Spleen (tissue), 11 donors: Measurements from ENCODE around the gene TM4SF4. TPM values are rescaled to one million over a fixed set of nuclear protein-coding genes. Genes with fewer than 3 reads are reported as not detected.

Source experiments
- DNase-seq: peaks from one replicate; pipeline ENCODE4 v3.0.0-alpha.2; 2020
- H3K27ac ChIP-seq, 8 donors: fragments of 200-600 bp; sonication (generic) in 7 of 8; 1 replicate in 4 of 8; 2 replicates in 4 of 8; pipeline versions ENCODE4 v1.5.0 to v1.8.0; 2016 to 2021; ENCODE audit warnings: inconsistent platforms in 4 of 8, mild to moderate bottlenecking in 4 of 8, moderate library complexity in 1 of 8
- H3K27me3 ChIP-seq, 7 donors: fragments of 200-600 bp; sonication (generic) in 6 of 7; replicated peaks in 1 of 7; 1 replicate in 4 of 7; 2 replicates in 3 of 7; pipeline versions ENCODE4 v1.5.0 to v1.8.0; 2016 to 2021; ENCODE audit warnings: inconsistent platforms in 3 of 7, mild to moderate bottlenecking in 1 of 7
- H3K36me3 ChIP-seq, 6 donors: fragments of 200-600 bp; sonication (generic) in 5 of 6; 1 replicate in 4 of 6; 2 replicates in 2 of 6; pipeline versions ENCODE4 v1.5.0 to v1.8.0; 2016 to 2021; ENCODE audit warnings: inconsistent platforms in 2 of 6
- H3K4me1 ChIP-seq, 6 donors: fragments of 200-600 bp; sonication (generic) in 5 of 6; 1 replicate in 3 of 6; 2 replicates in 3 of 6; pipeline versions ENCODE4 v1.5.0 to v1.8.0; 2016 to 2021; ENCODE audit warnings: inconsistent platforms in 3 of 6
- H3K4me3 ChIP-seq, 8 donors: fragments of 200-600 bp; sonication (generic) in 7 of 8; 1 replicate in 4 of 8; 2 replicates in 4 of 8; pipeline versions ENCODE4 v1.5.0 to v1.8.0; 2016 to 2021; ENCODE audit warnings: inconsistent platforms in 4 of 8, mild to moderate bottlenecking in 4 of 8, moderate library complexity in 2 of 8
- H3K9me3 ChIP-seq, 8 donors: fragments of 200-600 bp; sonication (generic) in 7 of 8; 1 replicate in 4 of 8; 2 replicates in 4 of 8; pipeline versions ENCODE4 v1.5.0 to v1.8.0; 2016 to 2021; ENCODE audit warnings: inconsistent platforms in 4 of 8
- POLR2A ChIP-seq, 3 donors: fragments of 450-650 bp; IDR thresholded peaks; one replicate each; pipeline ENCODE4 v1.5.1; 2017; ENCODE audit warnings: antibody characterized with exemption in 3 of 3, mild to moderate bottlenecking in 1 of 3
- POLR2AphosphoS5 ChIP-seq, 3 donors: sonication (generic); formaldehyde crosslinking; IDR thresholded peaks; one replicate each; pipeline ENCODE4 v1.5.1; 2017; ENCODE audit warnings: antibody characterized with exemption in 3 of 3
- WGBS, 5 donors: extraction: QIAGEN DNeasy Blood & Tissue Kit in 3 of 5; methylation state at CpG; one replicate each; pipeline versions ENCODE4 v1.1.5 to v1.1.7; 2013 to 2018; 5-methylcytosine and 5-hydroxymethylcytosine counted together
- intact Hi-C: fragments of 100-400 bp; cut with DNase I; formaldehyde crosslinking; loops from one replicate; pipeline ENCODE4 v1.15.0; 2023; ENCODE audit warnings: low total_unique reads
- polyA plus RNA-seq, 3 donors: library from polyadenylated mRNA; stranded (reverse); fragments of 200-250 nt; gene quantifications; one replicate each; pipeline ENCODE4 v1.2.1, GENCODE V29; 2013
- total RNA-seq, 7 donors: library from RNA; depleted of rRNA in 3 of 7; stranded (reverse); fragments of >200 nt in 3 of 7; fragmentation: NEBNext Ultra II Directional in 4 of 7; extraction: Animal tissue kit (Norgen Biotek cat#: 25700) in 4 of 7; gene quantifications; one replicate each; pipeline versions ENCODE4 v1.1.0 to v1.2.1, GENCODE V29; 2016 to 2021
- TF ChIP-seq, protein P1 (sequence below), 11 experiments: fragments of 200-600 bp in 7 of 11; fragments of 450-650 bp in 4 of 11; sonication (generic) in 4 of 11; IDR thresholded peaks in 8 of 11; conservative IDR thresholded peaks in 3 of 11; 1 replicate in 7 of 11; 2 replicates in 4 of 11; pipeline versions ENCODE4 v1.4.0 to v1.8.0; 2016 to 2021; ENCODE audit warnings: antibody characterized with exemption in 11 of 11, inconsistent platforms in 4 of 11, mild to moderate bottlenecking in 1 of 11
- donor health status: healthy with polysubstance abuse.
- donor health status: DM: no; HTN: no; CAD: no; lungs with moderate emphysema.
- donor health status: DM: no; HTN: no; CAD: no.
- donor health status: Bipolar disorder and iron deficiency.
- donor health status: healthy.
- donor health status: DM: no; HTN: no; CAD: no.
- donor health status: DM: yes; HTN: yes; CAD: no.

The TM4SF4 gene
- total and polyA plus RNA-seq, 10 donors = 0.11 to 0.29 TPM; not detected in 8

- H3K4me3 ChIP-seq = no peak overlapping the region
- peaks cover 0 to 5% (median 0%) of the 10 kb centered on the region in 7 donors for H3K27me3 ChIP-seq
- H3K27ac ChIP-seq = no peak overlapping the region
- no peaks in the 10 kb centered on the region for H3K9me3 ChIP-seq
- H3K36me3 ChIP-seq = no peaks in the 10 kb centered on the region
- intact Hi-C loops = no loop called here
- WGBS, 5 donors = 70 to 86% (median 83%) methylated on average over 3 of the region's 3 CpGs
- peaks cover 0 to 5% (median 2%) of the 10 kb centered on the region in 6 donors for H3K4me1 ChIP-seq
- TF ChIP-seq, protein P1, sequence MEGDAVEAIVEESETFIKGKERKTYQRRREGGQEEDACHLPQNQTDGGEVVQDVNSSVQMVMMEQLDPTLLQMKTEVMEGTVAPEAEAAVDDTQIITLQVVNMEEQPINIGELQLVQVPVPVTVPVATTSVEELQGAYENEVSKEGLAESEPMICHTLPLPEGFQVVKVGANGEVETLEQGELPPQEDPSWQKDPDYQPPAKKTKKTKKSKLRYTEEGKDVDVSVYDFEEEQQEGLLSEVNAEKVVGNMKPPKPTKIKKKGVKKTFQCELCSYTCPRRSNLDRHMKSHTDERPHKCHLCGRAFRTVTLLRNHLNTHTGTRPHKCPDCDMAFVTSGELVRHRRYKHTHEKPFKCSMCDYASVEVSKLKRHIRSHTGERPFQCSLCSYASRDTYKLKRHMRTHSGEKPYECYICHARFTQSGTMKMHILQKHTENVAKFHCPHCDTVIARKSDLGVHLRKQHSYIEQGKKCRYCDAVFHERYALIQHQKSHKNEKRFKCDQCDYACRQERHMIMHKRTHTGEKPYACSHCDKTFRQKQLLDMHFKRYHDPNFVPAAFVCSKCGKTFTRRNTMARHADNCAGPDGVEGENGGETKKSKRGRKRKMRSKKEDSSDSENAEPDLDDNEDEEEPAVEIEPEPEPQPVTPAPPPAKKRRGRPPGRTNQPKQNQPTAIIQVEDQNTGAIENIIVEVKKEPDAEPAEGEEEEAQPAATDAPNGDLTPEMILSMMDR (IDR thresholded peaks at IDR 0.05 in 8 of 11, conservative IDR thresholded peaks at IDR 0.05 in 3 of 11) = no peak
- TF ChIP-seq POLR2A (IDR thresholded peaks at IDR 0.05) (no peak), POLR2AphosphoS5 (IDR thresholded peaks at IDR 0.05) (no peak)
- no peak for DNase-seq
These were observed 27.9 kb downstream of the TM4SF4 start for GRCh38 chr3:149502438-149502837.

DNA sequence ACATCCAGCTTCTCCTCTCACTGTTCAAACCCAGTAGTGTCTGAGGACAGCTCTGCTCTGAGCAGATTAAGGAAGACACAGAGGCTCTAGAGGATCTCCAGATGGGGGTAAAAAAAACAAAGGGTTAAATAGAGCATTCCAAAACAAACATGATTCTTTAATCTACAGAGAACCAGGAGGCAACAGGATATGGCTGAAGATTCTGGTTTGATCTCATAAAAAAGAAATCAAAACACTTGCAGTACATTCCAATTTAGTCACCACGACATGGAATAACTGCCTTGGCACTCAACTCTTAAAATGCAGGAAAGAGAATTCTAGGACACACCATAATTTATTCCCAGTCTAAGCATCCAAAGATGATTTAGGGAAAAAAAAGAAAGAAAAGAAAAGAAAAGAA lies 32.0 kb downstream of the TM4SF4 start:
- H3K36me3 ChIP-seq = no peaks in the 10 kb centered on the region
- H3K9me3 ChIP-seq = no peaks in the 10 kb centered on the region
- peaks cover 0 to 5% (median 0%) of the 10 kb centered on the region in 7 donors for H3K27me3 ChIP-seq
- 42 to 87% (median 68%) methylated on average over 1 of the region's 1 CpG for WGBS, 5 donors
- intact Hi-C loops = no loop called here
- TF ChIP-seq POLR2AphosphoS5 (IDR thresholded peaks at IDR 0.05) (no peak), POLR2A (IDR thresholded peaks at IDR 0.05) (no peak)
- TF ChIP-seq, protein P1 (IDR thresholded peaks at IDR 0.05 in 8 of 11, conservative IDR thresholded peaks at IDR 0.05 in 3 of 11) = no peak
- H3K4me1 ChIP-seq = peaks cover 0 to 17% (median 11%) of the 10 kb centered on the region in 6 donors
- DNase-seq = no peak
- no peak overlapping the region for H3K4me3 ChIP-seq
- no peak overlapping the region for H3K27ac ChIP-seq

DNA sequence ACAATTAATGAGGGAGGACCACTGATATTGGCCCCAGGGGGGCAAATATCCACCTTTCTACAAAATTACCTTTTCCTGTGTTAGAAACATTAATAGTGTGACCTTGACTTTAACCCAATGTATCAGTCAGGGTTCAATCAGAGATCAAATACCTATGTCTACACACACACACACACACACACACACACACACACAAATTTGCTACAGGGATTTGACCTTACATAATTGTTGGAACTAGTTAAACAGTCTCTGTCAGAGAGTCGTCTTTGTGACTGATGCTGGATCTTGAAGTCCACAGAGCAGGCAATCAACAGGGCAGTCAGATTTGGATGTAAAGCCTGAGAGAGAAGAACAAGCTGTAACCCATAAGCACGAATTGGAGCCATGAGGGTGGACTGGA lies 32.5 kb downstream of the TM4SF4 start:
- Histone ChIP-seq H3K4me1 (peaks cover 0 to 17% (median 11%) of the 10 kb centered on the region in 6 donors), H3K4me3 (no peak overlapping the region), H3K9me3 (no peaks in the 10 kb centered on the region), H3K27me3 (peaks cover 0 to 5% (median 0%) of the 10 kb centered on the region in 7 donors), H3K27ac (no peak overlapping the region), H3K36me3 (no peaks in the 10 kb centered on the region)
- TF ChIP-seq POLR2AphosphoS5 (IDR thresholded peaks at IDR 0.05) (no peak), POLR2A (IDR thresholded peaks at IDR 0.05) (no peak)
- TF ChIP-seq, protein P1 (IDR thresholded peaks at IDR 0.05 in 8 of 11, conservative IDR thresholded peaks at IDR 0.05 in 3 of 11) = no peak
- no peak for DNase-seq
- WGBS, 5 donors = 47 to 68% (median 53%) methylated on average over 2 of the region's 2 CpGs
- intact Hi-C loops = no loop called here

GRCh38 chr3:149507491-149508324 lies 33.2 kb downstream of the TM4SF4 start:
- intact Hi-C loops = no loop called here
- TF ChIP-seq POLR2AphosphoS5 (IDR thresholded peaks at IDR 0.05) (no peak), POLR2A (IDR thresholded peaks at IDR 0.05) (no peak)
- TF ChIP-seq, protein P1 (IDR thresholded peaks at IDR 0.05 in 8 of 11, conservative IDR thresholded peaks at IDR 0.05 in 3 of 11) = no peak
- Histone ChIP-seq H3K9me3 (no peaks in the 10 kb centered on the region), H3K4me1 (peaks cover 0 to 24% (median 14%) of the 10 kb centered on the region in 6 donors), H3K27me3 (peaks cover 0 to under 1% (median 0%) of the 10 kb centered on the region in 7 donors), H3K27ac (peak overlapping the region in 2 of 8 donors; percentile 31 to 38), H3K36me3 (no peaks in the 10 kb centered on the region), H3K4me3 (peak overlapping the region in 1 of 8 donors; percentile 41)
- 15 to 31% (median 22%) methylated on average over 14 of the region's 14 CpGs for WGBS, 5 donors
- DNase-seq = no peak
